ENCODE measurements around the gene FXYD3.

- TF ChIP-seq CTCF (IDR thresholded peaks at IDR 0.05) (peak in 1 of 4 experiments; percentile 7), POLR2AphosphoS5 (IDR thresholded peaks at IDR 0.05) (no peak), POLR2A (IDR thresholded peaks at IDR 0.05) (no peak)
These were observed 27.6 kb downstream of the FXYD3 start, which contains the start of gene FXYD7 for GRCh38 chr19:35143231-35143715.

Data from prostate gland (tissue), 2 donors.